HG02885 (cell line): Measurements from ENCODE around the gene CNBP.
"Not testable (repeated sequence)": the region's sequence is repeated elsewhere in the genome, so short reads cannot be mapped to it uniquely, and the experiment has no call there.

Source experiments
- ATAC-seq: cut with Tn5 transposase; IDR thresholded peaks from one replicate; pipeline ENCODE4 v1.9.1; 2021; ENCODE audit warnings: mild to moderate bottlenecking; ENCODE audit not compliant: unreplicated experiment, poor library complexity

Gene CNBP

DNA sequence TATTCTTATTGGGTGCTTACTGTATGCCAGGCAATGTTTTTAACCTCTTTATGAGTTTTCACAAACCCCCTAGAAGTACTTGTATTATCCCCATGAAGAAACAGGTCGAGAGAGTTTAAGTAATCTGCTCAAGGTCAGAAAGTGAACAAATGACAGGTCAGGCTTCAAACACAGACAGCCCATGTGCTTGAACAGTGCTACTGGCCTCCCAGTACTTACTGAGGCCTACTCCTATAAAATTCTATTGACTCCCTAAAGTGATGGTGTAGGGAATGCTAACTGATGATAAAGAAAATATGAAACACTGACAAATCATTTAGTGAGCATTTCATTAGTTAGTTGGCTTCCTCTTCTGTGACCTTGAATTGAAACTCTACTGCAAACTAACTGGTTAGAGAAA, 4.2 kb upstream of the CNBP start:
- no peak for ATAC-seq

DNA sequence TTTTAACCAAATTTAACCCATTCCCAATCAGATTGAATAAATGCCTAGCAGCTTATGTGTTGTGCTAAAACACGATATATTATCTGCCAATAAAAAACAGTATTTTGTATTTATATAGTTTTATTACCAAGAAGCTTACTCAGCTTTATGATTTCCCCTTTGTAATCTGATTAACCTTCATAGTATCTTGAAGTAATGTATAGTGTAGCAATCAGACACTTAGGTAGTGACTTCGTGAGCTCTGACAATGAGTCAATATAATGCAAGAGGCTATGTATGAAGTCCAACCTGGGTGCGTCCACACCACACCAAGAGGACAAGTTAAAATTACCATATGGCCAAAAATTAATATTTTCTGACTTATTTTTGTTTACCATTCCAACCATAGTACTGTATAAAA, 2.1 kb upstream of the CNBP start:
- ATAC-seq: no peak

DNA sequence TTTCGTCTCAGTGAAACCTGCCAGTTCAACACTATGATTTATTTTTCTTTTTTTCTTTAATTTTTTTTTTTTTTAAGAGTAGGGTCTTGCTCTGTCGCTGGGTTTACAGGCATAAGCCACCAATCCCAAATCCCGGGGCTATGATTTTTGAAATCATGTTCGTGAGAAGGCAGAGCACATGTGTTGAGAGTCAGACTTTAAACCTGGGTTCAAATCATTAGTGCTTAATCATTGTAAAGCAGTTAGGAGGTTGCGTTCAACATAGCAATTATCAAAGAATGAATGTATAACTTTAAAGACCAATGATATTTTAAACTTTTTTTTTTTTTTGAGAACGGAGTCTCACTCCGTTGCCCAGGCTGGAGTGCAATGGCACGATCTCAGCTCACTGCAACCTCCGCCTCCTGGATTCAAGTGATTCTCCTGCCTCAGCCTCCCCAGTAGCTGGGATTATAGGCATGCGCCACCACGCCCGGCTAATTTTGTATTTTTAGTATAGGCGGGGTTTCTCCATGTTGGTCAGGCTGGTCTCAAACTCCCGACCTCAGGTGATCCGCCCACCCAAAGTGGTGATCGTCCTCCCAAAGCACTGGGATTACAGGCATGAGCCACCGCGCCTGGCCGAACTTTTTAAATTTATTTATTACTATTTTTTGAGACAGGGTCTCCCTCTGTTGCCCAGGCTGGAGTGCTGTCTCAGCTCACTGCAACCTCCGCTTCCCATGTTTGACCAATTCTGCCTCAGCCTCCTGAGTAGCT, 1.3 kb upstream of the CNBP start:
- not testable (repeated sequence) for ATAC-seq

DNA sequence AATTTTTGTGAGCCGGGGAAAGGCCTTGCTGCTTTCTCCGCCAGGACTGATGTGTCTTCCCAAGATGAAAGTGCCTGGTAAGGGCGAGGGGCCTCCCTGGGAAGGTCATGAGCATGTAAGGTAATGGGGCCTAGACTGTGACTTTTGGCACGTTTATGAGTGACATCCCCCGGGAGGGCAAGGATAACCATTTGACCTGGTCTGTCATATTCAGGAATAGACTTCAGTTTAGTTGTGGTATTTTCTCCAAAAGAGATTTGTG, 631 bp upstream of the CNBP start:
- no peak for ATAC-seq

DNA sequence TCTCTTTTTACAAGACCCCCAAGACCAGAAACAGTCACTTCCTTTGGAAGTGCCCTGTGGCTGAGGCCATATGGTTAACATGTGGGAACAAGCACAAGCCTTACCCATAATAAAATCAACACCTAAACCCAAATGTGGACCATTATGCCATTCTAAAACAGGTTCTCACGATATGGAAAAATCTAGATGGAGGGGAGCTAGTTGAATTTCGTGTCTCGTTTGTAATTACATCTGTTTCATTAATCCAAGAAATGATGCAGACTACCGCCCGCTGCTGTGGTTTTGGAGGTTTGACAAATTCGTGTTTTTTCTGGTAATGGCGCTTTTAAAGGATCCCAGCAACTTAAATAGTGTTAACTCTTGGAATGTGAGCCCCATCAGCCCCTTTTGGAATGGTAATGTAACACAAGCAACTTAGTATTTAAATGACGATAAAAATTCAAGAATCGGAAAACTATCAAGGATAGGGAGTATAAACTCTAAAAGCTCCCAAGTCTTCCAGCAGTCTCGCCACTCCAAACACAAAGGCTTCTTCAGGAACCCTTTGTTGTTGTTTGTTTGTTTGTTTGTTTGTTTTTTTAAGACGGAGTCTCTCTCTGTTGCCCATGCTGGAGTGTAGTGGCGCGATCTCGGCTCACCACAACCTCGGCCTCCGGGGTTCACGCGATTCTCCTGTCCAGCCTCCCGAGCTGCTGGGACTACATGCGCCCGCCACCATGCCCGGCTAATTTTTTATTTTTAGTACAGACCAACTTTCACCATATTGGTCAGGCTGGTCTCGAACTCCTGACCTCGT, 1.1 kb downstream of the CNBP start:
- ATAC-seq: no peak

DNA sequence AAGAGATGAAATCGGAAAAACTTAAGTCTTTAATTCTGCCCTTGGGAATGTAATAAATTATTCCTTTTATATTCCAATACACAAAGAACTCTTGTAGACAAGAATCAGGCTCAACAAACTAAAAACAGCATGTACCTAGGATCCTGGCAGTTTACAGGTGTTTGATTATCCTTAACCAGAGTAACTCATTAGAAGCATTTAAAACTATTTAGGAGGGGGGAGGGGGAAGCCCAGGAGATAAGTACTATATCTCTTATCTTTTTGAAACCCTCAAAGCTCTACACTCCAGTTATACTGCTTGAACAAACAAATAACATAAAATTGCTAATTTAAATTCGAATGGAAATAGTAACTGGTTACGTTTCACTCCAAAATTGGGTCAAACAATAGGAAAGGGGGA, 1.9 kb downstream of the CNBP start:
- ATAC-seq: no peak

DNA sequence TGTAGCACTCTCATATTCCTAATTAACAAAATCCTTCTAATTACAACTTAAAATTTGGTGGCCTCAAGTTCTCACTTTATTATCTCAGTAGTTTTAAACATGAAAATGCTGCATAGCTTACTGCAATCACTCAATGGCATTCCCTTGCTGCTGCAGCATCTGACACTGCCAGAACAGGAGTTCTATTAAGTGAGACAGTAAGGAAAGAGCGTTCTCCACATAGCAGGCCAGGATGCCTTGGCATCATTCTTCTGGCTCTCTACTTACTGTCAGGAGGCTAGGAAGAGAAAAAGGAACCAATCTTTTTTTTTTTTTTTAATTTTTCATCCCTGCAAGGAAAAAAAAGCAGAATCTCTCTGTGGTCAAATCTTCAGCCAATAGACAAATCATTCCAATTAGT, 3.2 kb downstream of the CNBP start:
- no peak for ATAC-seq

DNA sequence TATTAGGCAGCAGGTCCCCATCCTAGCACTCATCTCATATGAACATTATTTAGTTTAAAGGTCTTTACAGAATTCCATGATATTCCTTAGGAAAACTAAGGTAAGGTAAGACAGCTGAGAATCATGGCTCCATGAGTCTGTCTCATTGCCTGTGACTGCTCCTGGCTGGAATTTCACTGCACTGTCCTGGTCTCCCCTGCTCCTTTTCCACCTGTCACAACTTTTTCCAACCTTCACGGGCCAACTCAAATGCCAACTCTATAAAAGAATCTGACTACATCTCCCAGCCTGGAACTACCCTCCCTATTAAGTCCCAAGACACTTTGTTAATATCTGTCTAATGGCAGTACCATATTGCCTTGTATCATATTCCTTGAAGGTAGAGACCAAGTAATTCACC, 7.6 kb downstream of the CNBP start:
- ATAC-seq: no peak

DNA sequence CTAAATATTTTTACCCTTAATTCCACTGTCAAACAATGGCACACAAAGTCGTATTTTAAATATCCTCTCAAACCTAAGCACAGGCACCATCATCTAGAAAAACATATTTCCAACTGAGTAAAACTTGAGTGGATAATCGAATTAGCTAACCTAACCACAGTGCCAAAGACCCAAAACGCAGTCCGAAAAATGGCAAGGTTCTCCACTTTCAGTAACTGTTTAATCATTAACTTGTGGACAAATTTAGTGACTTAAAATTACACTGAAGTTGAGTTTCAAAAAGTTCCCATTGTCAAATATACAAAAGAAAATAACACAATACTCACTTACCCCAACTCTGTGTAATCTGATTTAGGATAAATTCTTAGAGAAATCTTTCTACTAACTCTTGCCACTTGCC, 10.0 kb downstream of the CNBP start:
- ATAC-seq: no peak

DNA sequence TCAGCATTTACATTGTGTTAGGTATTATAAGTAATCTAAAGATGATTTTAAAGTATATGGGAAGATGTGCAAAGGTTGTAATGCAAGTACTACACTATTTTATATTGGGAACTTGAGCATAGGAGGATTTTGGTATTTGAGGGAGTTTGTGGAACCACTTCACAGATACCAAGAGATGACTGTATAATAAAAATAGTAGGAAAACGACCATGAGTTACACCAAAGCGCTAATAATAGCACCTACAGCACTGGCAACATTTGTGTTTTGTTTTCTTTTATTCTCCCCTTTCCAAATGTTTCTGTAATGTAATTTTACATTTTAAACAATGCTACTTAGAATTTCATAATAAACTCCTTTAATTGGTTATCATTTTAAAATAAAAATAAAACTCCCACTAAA, 10.5 kb downstream of the CNBP start:
- ATAC-seq: no peak

DNA sequence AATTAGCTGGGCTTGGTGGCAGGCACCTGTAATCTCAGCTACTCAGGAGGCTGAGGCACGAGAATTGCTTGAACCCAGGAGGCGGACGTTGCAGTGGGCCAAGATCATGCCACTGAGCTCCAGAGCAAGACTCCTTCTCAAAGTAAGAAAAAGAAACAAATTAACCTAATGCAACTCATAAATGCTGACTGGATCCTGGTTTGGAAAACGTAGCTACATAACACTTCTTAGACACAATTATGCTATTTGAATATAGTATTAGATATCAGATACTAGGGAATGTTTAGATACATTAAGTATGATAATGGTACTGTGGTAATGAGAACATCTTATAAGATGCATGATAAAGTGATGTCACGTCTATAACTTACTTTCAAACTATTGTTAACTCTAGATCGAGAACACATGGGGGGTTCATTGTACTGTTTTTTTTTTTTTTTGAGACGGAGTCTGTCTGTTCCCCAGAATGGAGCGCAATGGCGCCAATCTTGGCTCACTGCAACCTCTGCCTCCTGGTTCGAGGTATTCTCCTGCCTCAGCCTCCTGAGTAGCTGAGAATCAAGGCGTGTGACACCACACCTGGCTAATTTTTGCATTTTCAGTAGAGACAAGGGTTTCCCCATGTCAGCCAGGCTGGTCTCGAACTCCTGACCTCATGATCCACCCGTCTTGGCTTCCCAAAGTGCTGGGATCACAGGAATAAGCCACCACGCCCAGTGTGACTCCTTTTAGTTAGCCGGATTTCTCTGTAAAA, 16.9 kb downstream of the CNBP start:
- no peak for ATAC-seq

DNA sequence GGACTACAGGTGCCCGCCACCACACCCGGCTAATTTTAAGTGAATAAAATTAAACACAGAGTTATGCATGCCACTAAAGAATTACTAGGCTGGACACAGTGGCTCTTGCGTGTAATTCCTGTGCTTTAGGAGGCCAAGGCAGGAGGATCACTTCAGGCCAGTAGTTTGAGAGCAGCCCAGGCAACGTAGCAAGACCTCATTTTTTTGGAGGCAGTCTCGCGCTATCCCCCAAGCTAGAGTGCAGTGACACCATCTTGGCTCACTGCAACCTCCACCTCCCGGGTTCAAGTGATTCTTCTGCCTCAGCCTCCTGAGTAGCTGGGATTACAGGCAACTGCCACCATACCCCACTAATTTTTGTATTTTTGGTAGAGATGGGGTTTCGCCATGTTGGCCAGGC, 18.1 kb downstream of the CNBP start:
- not testable (repeated sequence) for ATAC-seq

DNA sequence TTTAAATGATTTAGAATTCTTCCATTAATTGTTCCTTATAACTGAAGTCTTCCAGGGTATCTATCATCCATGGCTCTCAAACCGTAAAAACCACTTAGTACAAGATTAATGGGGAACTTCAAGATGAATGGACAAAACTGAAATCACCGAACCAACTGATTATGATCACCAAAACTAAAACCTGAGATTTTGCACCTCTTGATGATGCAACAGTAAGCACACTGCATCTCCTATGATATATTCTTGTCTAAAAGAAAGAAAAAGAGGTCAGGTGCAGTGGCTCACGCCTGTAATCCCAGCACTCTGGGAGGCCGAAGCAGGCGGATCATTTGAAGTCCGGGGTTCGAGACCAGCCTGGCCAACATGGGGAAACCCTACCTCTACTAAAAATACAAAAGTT, 19.2 kb downstream of the CNBP start:
- ATAC-seq: no peak

DNA sequence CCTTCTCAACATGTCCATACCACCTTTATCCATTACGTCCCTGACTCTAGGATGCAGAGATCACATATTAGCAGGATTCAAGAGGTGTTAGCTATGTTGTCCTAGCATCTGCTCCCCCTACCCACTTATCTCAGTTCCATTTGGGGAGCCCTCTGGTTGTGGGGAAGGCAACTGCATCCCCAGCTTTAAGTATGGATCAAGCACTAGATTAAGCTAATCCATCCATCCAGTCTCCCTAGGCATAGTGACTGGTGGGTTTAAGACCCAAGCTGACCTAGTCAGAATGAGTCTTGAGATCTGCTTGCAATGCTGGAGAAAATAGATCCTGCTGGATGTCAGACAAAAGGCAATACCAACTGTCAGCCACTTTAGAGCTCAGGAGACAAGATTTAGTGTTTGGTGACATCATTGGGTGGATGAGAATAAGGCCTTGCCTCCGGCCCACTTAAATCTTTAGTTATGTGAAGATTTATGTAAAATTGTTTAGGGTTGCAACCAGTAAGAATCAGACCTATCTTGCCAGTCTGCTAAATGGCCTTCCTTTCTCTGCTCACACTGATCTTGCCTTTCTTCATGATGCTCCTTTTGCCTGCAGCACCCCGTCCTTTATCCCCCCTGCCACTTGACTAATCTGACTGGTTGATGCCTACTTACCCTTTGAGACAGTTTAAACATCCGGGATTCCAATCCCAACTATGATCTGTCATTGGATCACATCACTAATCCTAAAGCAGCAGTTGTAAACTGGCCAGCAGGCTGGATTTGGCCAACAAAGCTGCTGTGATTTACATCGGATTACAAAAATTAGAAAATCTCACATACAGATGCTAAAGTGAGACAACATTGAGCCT, 20.7 kb downstream of the CNBP start:
- ATAC-seq: no peak

DNA sequence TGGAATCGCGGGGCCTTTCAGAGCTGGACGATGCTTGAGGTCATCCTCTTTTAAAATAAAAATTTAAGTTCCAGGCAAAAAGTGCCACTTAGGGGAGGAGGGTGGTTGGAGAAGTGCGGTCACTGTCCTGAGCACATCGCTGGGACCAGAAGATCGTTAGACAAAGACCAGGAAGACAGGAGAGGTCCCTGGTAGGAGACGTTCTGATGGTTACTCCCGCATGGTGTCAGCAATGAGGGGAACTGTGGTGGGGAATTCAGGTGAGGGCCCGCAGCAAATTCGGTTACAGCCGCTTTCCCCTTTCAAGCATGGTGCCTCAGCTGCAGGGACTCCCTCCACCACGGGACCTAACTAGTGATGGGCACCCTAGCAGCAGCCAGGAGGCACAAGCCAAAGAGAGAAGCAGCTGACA, 21.8 kb downstream of the CNBP start:
- ATAC-seq: no peak

DNA sequence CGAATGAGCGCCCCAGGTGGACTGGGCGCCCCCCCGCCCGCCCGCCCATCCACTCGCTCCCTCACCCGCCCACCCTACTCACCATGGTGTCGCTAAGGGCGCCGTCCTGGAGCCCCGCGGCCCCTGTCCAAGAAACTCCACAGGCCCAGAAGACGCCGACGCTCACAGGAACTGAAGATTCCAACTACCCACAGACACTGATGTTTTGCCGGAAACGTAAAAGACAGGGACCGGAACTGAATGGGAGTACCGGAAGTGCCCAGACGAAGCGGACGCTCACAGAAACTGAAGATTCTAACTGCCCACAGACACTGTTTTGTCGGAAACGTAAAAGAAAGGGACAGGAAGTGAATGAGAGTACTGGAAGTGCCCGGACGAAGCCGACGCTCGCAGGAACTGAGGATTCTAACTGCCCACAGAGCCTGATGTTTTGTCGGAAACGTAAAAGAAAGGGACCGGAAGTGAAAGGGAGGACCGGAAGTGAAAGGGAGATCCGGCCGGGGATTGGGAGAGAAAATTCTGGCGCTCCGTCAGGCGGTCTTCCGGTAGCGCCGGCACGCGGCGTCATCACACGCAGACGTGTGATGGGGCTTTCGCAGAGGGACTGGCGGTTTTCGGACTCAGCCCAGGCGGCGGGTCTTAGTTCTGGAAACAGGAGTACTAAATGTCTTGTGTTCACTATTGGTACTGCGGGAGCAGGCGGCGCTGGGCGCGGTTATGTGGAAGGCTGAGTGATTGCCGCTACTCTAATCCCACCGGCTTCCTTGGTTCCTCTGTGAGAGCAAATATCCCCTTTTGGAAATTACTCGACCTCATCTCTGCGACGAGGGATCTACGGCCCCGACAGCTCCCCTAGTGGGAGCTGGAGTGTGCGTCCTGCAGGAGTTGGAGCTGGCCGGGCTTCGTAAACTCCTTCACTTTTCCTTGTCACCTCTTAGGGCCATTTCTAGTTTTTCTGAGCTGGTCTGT, 22.5 kb downstream of the CNBP start, which contains the start of gene ISY1:
ISY1 (minus strand) TSS at position 173 of the 969 bp plus-strand sequence; CDS start at position 85, 88 bp downstream.
- ATAC-seq: peak; percentile 79

DNA sequence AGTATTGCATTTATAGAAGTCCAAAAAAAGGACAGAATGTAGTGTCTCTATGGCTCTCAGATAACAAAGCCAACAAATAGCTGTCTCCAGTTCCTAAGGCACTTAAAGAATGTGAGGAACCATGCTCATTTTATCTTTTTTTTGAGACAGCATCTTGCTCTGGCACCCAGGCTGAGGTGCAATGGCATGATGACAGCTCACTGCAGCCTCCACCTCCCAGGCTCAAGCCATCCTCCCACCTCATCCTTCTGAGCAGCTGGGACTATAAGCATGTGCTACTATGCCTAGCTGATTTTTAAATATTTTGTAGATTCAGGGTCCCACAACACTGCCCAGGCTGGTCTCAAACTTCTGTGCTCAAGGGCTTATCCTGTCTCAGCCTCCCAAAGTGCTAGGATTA, 38.9 kb downstream of the CNBP start:
- ATAC-seq: no peak

DNA sequence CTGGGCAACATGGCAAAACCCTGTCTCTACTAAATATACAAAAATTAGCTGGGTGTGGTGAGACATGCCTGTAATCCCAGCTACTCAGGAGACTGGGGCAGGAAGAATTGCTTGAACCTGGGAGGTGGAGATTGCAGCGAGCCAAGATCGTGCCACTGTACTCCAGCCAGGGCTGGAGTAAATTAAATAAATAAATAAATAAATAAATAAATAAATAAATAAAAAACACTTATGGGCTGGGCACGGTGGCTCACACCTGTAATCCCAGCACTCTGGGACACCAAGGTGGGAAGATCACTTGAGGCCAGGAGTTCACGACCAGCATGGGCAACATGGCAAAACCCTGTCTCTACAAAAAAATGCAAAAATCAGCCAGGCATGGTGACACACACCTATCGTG, 42.7 kb downstream of the CNBP start:
- not testable (repeated sequence) for ATAC-seq

DNA sequence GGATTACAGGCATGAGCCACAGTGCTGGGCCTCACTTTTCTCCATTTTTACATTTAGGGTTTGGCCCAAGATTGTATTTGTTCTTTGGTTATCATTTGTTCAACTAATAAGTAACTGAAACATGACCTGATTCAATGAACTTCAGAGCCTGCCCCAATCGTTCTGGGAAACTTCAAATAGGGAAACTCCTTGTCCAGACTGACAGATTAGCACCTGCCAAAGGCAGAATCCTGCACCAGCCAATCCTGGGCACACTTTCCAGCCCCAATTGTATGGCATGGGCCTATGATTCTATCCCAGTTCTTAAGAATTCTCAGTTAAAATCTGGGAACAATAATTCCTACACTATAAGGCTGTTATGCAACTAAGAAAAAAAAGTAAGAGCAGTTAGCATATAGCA, 43.8 kb downstream of the CNBP start:
- no peak for ATAC-seq
